Sigmoid colon (tissue), 4 donors: ENCODE measurements around the gene MYO9A.

Source experiments
- EP300 ChIP-seq, 4 donors: sonication (generic); formaldehyde crosslinking; IDR thresholded peaks; one replicate each; pipeline ENCODE4 v1.6.1; 2017; ENCODE audit warnings: antibody characterized with exemption in 4 of 4
- POLR2A ChIP-seq, 2 donors: fragments of 450-650 bp; IDR thresholded peaks; one replicate each; pipeline ENCODE4 v1.6.1; 2016; ENCODE audit warnings: antibody characterized with exemption in 2 of 2, mild to moderate bottlenecking in 2 of 2, moderate library complexity in 2 of 2

- no peak for TF ChIP-seq POLR2A (IDR thresholded peaks at IDR 0.05)
- no peak for TF ChIP-seq EP300 (IDR thresholded peaks at IDR 0.05)
Observed at GRCh38 chr15:71820127-71820526, 297.8 kb downstream of the MYO9A start.
